Measurements from ENCODE around the gene TPK1.
"Not testable (repeated sequence)": the region's sequence is repeated elsewhere in the genome, so short reads cannot be mapped to it uniquely, and the experiment has no call there.

Gene TPK1

GRCh38 chr7:144455040-144455404 lies 380.8 kb downstream of the TPK1 start:
- DNase-seq, result no peak

DNA sequence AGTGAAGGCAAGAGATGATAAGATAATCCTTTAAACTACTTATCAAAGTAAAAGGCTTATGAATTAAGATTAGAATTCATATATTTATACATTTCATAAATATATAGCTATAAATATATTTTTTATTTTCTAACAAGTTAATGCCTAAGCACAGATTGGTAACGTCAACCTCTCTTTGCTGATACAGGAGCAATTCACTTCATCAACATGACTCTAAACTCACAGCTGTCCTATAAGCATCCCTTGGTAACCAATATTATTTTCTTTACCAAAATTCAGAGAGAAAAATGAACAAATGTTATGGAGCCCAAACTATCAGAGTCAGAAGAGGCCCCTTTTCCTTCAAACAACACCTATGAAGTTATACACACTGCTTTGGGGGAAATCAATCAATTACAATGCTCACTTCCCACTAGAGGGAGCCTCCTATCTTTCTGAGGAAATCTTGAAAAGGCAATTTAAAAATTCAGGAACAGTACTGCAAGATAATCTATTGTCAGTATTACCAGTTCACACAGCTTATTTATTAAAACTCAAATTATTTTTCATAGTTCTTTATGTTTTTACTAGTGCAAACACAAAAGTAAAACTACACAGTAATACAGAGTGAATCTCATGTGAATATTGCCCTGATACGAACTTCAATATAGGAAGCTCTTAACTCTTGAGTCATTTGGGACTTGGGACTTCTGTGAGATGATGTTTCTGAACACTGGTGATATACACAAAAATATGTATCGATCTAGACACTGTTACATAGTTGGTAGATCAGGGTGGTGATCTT lies 381.4 kb downstream of the TPK1 start:
- no peak for DNase-seq

GRCh38 chr7:144452064-144452463 lies 383.8 kb downstream of the TPK1 start:
- no peak for DNase-seq

DNA sequence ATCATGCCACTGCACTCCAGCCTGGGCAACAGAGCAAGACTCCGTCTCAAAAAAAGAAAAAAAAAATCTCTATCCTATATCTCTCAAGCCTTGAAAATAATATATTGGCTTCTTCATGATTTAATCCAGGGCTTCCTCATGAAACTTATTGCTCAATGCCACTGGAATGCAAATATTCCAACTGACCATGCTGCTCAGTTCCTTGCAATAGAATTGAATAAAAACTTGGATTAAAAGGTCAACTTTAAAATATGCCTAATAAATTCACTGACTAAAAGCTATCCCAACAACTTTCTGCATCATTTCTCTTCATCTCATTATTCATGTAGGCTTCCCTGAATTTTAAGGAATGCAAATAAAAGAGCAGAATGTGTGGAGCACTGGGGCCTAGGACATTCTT lies 390.3 kb downstream of the TPK1 start:
- DNase-seq, result no peak

- no peak for DNase-seq
Measured at GRCh38 chr7:144439717-144440205, 396.1 kb downstream of the TPK1 start.

DNA sequence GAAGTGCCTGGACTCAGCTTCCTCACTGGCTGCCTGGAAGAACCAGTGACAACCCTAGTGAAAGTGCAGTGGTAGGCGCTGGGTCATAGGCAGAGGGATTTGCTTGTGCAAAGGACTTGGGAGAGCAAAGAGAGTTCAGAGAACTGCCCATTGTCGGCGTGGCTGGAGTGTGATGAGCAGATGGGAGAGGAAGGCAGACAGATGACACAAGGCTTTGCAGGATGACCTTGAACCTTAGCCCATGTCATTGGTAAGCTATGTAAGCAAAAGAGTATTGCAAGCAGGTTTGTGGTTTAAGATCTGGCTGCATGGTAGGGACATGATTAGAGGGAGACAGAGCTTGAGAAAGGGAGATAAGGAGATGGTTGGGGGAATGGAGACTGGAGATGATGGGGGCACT lies 397.1 kb downstream of the TPK1 start:
- DNase-seq, result no peak

- peak; percentile 62 for DNase-seq
Measured at GRCh38 chr7:144437370-144438191, 398.3 kb downstream of the TPK1 start.

DNA sequence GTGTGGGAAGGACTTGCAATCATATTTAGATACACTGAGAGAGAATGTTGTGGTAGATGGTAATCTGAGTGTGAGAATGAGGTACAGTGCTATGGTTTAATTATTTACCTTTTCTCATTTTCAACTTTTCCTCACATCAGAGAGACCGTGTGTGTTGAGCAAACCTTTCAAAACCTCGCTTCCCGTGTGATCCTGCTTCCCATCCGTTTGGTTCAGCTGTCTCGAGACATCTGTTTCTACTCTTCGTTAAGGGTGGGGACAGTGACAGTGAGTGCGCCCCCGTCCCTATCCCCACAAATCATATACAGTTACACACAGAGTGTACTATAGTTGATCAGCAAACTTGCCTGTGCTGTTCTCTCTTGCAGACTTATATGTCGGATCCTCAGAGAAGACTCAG lies 399.4 kb downstream of the TPK1 start:
- no peak for DNase-seq

GRCh38 chr7:144428431-144428830 lies 407.4 kb downstream of the TPK1 start:
- no peak for DNase-seq

- not testable (repeated sequence) for DNase-seq
Measured at GRCh38 chr7:144427539-144427938, 408.3 kb downstream of the TPK1 start.

DNA sequence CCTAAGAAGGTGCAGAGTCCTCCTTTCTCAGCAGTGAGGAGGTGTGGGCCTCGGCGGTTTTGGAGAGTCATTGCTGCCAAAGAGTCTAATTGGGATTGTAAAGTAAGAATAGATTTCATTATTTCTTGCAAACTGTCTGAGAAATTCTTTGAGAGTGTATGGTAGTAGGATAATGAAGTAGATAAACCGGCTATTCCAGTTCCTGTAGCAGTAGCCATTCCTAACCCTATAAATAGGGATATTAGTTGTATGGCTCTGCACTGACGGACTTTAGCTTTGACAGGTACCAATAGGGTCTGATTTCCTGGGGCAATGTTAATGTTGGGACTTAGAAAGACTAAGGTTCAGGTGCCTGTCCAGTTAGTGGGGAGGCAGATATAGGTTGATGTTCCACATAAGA lies 416.9 kb downstream of the TPK1 start:
- not testable (repeated sequence) for DNase-seq

DNA sequence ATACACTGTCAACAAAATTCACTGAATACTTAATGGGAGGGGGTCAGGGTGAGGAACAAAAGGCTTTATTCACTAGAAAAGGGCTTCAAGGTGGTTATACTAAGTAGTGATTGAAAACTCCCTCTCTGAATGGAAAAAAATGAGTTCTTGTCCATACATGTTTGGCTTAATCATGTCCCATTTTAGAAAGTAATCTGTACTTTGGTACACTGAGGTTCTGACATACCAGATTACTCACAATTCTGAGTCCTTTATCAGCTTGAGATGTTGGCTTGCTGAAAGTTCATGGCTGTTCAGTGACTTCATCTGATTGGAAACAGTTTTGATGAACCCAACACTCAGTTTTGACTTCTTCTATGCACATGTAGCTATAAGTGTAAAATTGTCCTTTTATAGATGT lies 419.5 kb downstream of the TPK1 start:
- no peak for DNase-seq

- no peak for DNase-seq
Measured at GRCh38 chr7:144415858-144416257, 420.0 kb downstream of the TPK1 start.

- no peak for DNase-seq
Measured at GRCh38 chr7:144414815-144415214, 421.0 kb downstream of the TPK1 start.

DNA sequence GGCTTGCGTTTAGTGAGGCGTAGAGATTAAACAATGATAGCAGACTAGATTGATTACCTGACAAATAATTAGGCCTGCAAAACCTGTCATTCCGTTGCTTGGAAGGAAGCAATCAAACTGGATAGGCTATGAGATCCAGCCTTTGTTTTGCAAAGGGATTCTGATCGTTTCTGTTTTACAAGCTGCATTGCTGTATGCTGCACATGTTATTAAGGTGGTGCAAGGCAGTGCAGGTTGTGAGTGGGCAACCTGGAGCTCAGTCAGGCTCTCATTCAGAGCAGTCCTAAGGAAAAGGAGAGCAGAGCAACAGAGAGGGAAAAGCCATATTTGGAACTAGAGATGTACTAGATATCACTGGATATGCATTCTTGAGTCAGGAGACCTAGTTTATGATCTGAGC lies 425.4 kb downstream of the TPK1 start:
- DNase-seq, result no peak

DNA sequence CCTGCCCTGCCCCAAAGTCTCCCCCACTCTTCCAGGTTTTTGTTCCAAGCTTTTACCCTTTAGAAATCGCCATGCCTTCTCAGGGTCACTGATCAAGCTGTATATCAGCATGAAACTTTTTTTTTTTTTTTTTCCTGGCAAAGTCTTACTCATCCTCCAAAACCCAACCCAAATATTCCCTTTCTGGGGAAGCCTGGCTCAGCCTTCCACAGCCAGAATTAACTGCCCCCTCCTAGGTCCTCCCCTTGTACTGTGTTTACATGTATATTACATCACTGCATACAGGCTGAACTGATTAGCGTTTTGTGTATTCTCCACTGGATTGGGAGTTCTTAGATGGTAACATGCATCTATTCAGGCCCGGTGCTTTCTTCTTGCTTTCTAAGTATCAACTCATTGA lies 427.7 kb downstream of the TPK1 start:
- DNase-seq, result no peak

DNA sequence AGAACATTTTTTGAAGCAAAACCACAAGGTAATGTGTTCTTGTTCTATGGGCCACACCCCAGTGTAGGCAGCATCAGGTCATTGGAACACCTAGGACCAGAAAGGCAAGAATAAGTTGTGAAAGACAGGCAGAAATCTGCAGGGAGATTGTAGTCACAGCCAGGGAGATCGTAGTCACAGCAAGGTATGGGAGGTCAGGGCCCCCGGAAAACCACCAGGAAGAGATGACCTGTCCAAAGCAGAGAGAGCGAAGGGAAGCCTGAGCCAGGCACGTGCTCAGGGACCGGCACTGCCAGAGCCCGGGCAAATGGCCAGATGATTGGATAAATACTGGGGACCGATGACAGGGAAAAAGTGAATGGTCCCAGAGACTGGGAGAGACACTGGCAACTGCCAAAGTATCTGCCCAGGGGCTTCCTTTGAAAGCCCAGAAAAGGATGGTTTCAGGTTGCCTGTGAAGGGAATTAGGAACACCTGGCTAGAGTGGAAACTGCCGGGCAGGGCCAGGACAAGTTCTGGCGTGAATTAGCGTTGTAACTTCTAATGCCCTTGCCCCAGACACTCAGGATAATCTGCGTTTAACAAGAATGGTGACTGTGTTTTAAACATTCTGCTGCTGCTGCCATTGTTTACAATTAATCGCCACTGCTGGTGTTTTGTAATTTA lies 428.5 kb downstream of the TPK1 start:
- no peak for DNase-seq

DNA sequence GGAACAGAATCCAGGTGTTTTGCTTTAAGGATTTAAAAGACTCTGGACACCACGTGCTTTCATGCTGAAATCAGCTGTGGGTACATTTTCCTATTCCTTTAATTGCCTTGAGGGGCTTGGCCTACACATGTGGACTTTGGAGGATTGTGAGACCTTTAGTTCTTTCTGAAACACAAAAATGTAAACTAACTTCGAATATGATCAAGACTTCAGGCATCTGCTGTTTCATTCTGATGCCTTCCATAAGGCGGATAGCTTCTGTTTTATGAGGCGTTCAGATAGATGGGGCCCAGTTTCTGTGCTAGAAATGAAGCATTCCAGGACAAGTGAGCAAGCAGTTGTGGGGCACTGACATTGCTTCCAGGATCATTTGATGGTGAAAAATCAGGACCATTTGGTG lies 430.9 kb downstream of the TPK1 start:
- DNase-seq, result no peak

DNA sequence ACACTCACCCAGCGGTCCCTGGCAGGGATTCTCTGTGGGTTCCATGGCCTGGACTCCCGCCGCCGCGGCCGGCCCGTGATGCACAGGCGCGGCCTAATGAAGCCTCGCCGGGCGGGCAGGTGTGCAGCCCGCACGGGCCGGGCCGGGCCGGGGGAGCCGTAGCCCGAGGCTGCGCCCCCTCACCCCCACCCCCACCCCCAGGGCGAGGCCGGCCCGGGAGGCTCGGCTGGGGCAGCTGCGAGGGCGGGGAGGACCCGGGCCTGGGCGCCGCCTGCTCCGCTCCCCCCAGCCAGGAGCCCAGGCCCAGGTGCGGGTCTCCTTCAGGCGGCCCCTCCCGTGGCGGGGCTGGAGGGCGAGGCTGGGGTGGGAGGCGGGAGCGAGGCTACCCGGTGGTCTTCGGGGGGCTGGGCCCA lies 432.2 kb downstream of the TPK1 start, which contains the start of gene NOBOX:
Gene NOBOX (minus strand): TSS at position 45 of the 413 bp plus-strand sequence.
- DNase-seq, result no peak

DNA sequence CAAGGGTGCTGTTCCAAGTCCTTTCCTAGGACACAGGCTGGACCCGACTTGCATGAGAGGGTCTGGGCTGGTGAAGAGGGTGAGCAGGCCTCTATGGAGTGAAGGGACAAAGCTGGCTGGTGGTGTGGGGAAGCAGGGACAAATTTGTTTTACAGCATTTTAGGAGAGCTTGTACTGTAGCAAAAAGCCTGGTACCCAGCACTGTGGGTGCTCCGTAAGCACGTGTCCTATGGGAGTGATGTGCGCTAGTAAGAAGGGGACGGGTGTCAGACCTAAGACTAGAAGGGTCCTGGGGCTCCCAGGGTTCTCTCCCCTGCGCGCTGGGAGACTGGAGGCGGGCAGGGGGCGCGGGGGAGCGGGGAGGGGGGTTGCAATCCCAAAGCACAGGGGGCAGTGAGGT lies 432.8 kb downstream of the TPK1 start:
- no peak for DNase-seq
